ENCODE measurements around the gene SFN. TPM values are rescaled to one million over a fixed set of nuclear protein-coding genes. Genes with fewer than 3 reads are reported as not detected.

The SFN gene
- total and polyA plus RNA-seq, 2 of the 13 experiments (the other 11 are each of a cell fraction or from before 2014, with no cell fraction given) = 4.3 to 5.6 TPM

DNA sequence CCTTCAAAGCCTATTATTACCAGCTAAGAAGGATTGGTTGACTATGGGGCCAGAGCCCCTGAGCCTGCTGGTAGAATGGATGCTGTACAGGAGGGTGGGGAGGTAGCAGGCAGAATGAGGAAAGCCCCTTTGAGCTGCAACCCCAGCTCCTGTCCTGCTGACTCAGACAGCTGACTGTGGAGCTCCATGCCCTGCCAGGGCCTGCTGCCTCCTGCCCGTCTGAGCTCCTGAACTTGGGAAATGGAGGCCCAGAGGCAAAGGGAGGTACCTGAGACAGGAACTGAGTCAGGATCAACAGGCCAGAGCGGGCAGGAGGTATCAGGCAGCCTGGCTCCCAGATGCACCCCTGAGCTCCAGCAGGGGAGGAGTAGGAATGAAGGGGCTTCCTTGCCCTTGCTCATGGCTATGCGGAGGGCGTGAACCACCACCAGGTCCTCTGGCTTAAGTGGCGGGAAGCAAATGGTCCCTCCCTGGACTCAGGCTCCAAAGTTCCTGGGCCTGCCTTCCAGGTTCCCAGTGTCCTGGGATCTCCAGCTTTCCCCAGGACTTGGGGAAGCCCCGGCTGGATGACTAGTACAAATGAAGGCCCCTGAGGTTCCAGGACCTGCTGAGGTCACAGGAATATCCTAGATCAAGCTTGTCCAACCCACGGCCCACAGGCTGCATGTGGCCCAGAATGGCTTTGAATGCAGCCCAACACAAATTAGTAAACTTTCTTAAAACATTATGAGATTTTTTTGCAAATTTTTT, 3.9 kb upstream of the SFN start (continued):
- TF ChIP-seq, protein P1, sequence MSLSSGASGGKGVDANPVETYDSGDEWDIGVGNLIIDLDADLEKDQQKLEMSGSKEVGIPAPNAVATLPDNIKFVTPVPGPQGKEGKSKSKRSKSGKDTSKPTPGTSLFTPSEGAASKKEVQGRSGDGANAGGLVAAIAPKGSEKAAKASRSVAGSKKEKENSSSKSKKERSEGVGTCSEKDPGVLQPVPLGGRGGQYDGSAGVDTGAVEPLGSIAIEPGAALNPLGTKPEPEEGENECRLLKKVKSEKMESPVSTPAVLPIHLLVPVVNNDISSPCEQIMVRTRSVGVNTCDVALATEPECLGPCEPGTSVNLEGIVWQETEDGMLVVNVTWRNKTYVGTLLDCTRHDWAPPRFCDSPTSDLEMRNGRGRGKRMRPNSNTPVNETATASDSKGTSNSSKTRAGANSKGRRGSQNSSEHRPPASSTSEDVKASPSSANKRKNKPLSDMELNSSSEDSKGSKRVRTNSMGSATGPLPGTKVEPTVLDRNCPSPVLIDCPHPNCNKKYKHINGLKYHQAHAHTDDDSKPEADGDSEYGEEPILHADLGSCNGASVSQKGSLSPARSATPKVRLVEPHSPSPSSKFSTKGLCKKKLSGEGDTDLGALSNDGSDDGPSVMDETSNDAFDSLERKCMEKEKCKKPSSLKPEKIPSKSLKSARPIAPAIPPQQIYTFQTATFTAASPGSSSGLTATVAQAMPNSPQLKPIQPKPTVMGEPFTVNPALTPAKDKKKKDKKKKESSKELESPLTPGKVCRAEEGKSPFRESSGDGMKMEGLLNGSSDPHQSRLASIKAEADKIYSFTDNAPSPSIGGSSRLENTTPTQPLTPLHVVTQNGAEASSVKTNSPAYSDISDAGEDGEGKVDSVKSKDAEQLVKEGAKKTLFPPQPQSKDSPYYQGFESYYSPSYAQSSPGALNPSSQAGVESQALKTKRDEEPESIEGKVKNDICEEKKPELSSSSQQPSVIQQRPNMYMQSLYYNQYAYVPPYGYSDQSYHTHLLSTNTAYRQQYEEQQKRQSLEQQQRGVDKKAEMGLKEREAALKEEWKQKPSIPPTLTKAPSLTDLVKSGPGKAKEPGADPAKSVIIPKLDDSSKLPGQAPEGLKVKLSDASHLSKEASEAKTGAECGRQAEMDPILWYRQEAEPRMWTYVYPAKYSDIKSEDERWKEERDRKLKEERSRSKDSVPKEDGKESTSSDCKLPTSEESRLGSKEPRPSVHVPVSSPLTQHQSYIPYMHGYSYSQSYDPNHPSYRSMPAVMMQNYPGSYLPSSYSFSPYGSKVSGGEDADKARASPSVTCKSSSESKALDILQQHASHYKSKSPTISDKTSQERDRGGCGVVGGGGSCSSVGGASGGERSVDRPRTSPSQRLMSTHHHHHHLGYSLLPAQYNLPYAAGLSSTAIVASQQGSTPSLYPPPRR (CRISPR knock-in tag; IDR thresholded peaks at IDR 0.05; ENCODE audit: borderline replicate concordance) = no peak
- TF ChIP-seq, protein P2, sequence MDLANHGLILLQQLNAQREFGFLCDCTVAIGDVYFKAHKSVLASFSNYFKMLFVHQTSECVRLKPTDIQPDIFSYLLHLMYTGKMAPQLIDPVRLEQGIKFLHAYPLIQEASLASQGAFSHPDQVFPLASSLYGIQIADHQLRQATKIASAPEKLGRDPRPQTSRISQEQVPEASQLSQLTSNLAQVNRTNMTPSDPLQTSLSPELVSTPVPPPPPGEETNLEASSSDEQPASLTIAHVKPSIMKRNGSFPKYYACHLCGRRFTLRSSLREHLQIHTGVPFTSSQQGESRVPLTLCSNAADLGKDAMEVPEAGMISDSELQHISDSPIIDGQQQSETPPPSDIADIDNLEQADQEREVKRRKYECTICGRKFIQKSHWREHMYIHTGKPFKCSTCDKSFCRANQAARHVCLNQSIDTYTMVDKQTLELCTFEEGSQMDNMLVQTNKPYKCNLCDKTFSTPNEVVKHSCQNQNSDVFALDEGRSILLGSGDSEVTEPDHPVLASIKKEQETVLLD (CRISPR knock-in tag; IDR thresholded peaks at IDR 0.05; ENCODE audit: low read depth) = no peak
- TF ChIP-seq ZNF501 (CRISPR knock-in tag; IDR thresholded peaks at IDR 0.05) (no peak), ZNF777 (CRISPR knock-in tag; IDR thresholded peaks at IDR 0.05) (no peak)

DNA sequence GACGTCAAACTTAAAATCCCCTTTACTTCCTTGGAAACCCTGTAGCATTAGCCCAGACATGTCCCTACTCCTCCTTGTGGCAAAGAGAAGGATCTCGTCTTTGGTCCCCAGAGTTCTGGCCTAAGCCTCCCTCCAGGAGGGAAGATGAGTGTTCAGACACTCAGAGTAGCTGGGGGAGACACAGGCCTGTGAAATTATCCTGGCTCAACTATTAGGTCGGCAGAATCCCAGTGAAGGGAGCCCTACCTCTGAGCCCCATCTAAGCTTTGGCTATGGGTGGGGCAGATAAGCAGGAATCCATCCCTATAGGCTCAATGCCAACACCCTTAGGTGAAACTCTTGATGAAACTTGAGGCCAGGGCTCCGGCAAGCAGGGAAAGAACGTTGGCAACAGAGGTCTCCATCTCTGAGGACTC, 1.7 kb upstream of the SFN start:
- ChIA-PET POLR2A (no interaction called here), CTCF (ENCODE audit: low intra/inter-chr PET ratio, low total read pairs) (interaction anchor here (1.1 kb wide), 1 partner anchor 17 kb away, joined by 4 read pairs; no protein-coding TSS in a partner anchor)
- no peak for FAIRE-seq
- ATAC-seq = no peak
- no peak overlapping the region for H3K27ac ChIP-seq (ENCODE audit: extremely low read length, insufficient read depth, low read length)
- peaks cover 47% of the 10 kb centered on the region for H3K4me1 ChIP-seq (ENCODE audit: insufficient read depth, low read length)
- in situ Hi-C loops (cut with HindIII; ENCODE audit: extremely low pct_ligation_motif_present, low pct_unique_long_range_greater_than_20kb) = no loop called here
- H3K36me3 ChIP-seq (replicated peaks in 1 of 2; ENCODE audit: control insufficient read depth in 1 of 2, insufficient read depth in 2 of 2, low read length in 2 of 2) = no peaks in the 10 kb centered on the region
- WGBS (ENCODE audit: low lambda C conversion rate) = 31% methylated on average over 5 of the region's 5 CpGs
- DNase-seq (ENCODE audit: low spot score) = no peak
- no peak overlapping the region for H3K9ac ChIP-seq (ENCODE audit: insufficient read depth, low read depth, low read length)
- no peak overlapping the region for H3K4me3 ChIP-seq (replicated peaks in 1 of 3; ENCODE audit: insufficient read depth in 1 of 3, low read depth in 2 of 3, low read length in 3 of 3)
- no peaks in the 10 kb centered on the region for H3K9me3 ChIP-seq (ENCODE audit: low read length)
- H3K79me2 ChIP-seq (ENCODE audit: insufficient read depth, low read length) = no peaks in the 10 kb centered on the region
- no TSS peak for BruUV-seq (replicated peaks)
- no peak overlapping the region for H2AFZ ChIP-seq (ENCODE audit: low read length)
- no peaks in the 10 kb centered on the region for H3K27me3 ChIP-seq (ENCODE audit: control insufficient read depth in 1 of 2, insufficient read depth in 2 of 2, low read length in 2 of 2)
- intact Hi-C loops (cut with micrococcal nuclease; ENCODE audit: unreplicated experiment) = no loop called here
- no peaks in the 10 kb centered on the region for H4K20me1 ChIP-seq (ENCODE audit: insufficient read depth, low read length)
- no peak overlapping the region for H3K4me2 ChIP-seq (ENCODE audit: low read depth, low read length)
- no peak for TF ChIP-seq REXO4 (CRISPR knock-in tag; IDR thresholded peaks at IDR 0.05; ENCODE audit: borderline replicate concordance)
- TF ChIP-seq ZFP90 (CRISPR knock-in tag; IDR thresholded peaks at IDR 0.05; ENCODE audit: borderline replicate concordance) = no peak
- no peak for TF ChIP-seq ZMAT3 (CRISPR knock-in tag; conservative IDR thresholded peaks at IDR 0.05)
- TF ChIP-seq, protein P3, sequence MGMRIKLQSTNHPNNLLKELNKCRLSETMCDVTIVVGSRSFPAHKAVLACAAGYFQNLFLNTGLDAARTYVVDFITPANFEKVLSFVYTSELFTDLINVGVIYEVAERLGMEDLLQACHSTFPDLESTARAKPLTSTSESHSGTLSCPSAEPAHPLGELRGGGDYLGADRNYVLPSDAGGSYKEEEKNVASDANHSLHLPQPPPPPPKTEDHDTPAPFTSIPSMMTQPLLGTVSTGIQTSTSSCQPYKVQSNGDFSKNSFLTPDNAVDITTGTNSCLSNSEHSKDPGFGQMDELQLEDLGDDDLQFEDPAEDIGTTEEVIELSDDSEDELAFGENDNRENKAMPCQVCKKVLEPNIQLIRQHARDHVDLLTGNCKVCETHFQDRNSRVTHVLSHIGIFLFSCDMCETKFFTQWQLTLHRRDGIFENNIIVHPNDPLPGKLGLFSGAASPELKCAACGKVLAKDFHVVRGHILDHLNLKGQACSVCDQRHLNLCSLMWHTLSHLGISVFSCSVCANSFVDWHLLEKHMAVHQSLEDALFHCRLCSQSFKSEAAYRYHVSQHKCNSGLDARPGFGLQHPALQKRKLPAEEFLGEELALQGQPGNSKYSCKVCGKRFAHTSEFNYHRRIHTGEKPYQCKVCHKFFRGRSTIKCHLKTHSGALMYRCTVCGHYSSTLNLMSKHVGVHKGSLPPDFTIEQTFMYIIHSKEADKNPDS (CRISPR knock-in tag; IDR thresholded peaks at IDR 0.05) = no peak
- TF ChIP-seq ZNF34 (CRISPR knock-in tag; IDR thresholded peaks at IDR 0.05; ENCODE audit: borderline replicate concordance) = no peak
- TF ChIP-seq, protein P4, sequence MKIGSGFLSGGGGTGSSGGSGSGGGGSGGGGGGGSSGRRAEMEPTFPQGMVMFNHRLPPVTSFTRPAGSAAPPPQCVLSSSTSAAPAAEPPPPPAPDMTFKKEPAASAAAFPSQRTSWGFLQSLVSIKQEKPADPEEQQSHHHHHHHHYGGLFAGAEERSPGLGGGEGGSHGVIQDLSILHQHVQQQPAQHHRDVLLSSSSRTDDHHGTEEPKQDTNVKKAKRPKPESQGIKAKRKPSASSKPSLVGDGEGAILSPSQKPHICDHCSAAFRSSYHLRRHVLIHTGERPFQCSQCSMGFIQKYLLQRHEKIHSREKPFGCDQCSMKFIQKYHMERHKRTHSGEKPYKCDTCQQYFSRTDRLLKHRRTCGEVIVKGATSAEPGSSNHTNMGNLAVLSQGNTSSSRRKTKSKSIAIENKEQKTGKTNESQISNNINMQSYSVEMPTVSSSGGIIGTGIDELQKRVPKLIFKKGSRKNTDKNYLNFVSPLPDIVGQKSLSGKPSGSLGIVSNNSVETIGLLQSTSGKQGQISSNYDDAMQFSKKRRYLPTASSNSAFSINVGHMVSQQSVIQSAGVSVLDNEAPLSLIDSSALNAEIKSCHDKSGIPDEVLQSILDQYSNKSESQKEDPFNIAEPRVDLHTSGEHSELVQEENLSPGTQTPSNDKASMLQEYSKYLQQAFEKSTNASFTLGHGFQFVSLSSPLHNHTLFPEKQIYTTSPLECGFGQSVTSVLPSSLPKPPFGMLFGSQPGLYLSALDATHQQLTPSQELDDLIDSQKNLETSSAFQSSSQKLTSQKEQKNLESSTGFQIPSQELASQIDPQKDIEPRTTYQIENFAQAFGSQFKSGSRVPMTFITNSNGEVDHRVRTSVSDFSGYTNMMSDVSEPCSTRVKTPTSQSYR (CRISPR knock-in tag; IDR thresholded peaks at IDR 0.05; ENCODE audit: borderline replicate concordance) = no peak

All from HepG2 (cell line).